DOHH2 (cell line): Measurements from ENCODE around the gene PYCARD.

ENCODE experiments used
- H3F3A ChIP-seq: fragments of 200-600 bp; sonication (generic), shearing (Covaris generic); 2 replicates; pipeline ENCODE4 v1.6.0; 2016; ENCODE audit warnings: antibody characterized with exemption, mild to moderate bottlenecking; ENCODE audit not compliant: control insufficient read depth, insufficient read depth
- H3K27ac ChIP-seq: fragments of 200-600 bp; sonication (generic); 2 replicates; pipeline ENCODE4 v1.5.1; 2014; ENCODE audit warnings: low read depth, mild to moderate bottlenecking, low read length, moderate library complexity
- H3K27me3 ChIP-seq: fragments of 200-600 bp; sonication (generic); 2 replicates; pipeline ENCODE4 v1.6.1; 2014; ENCODE audit warnings: mild to moderate bottlenecking, low read length, mixed read lengths; ENCODE audit not compliant: control insufficient read depth
- H3K36me3 ChIP-seq: fragments of 200-600 bp; sonication (generic); 2 replicates; pipeline ENCODE4 v1.6.1; 2014; ENCODE audit warnings: mild to moderate bottlenecking, low read length, moderate library complexity, mixed read lengths; ENCODE audit not compliant: control insufficient read depth
- H3K4me1 ChIP-seq: fragments of 200-600 bp; sonication (generic); 2 replicates; pipeline ENCODE4 v1.6.1; 2014; ENCODE audit warnings: mild to moderate bottlenecking, low read length, mixed read lengths; ENCODE audit not compliant: control insufficient read depth
- H3K4me2 ChIP-seq: fragments of 200-600 bp; sonication (generic); 2 replicates; pipeline ENCODE4 v1.6.0; 2014; ENCODE audit warnings: mild to moderate bottlenecking, low read length, moderate library complexity
- H3K4me3 ChIP-seq: fragments of 200-600 bp; sonication (generic); 2 replicates; pipeline ENCODE4 v1.5.1; 2014; ENCODE audit warnings: mild to moderate bottlenecking, low read length, mixed read lengths
- H3K79me2 ChIP-seq: fragments of 200-600 bp; sonication (generic); 2 replicates; pipeline ENCODE4 v1.6.1; 2014; ENCODE audit warnings: mild to moderate bottlenecking, low read length, mixed read lengths; ENCODE audit not compliant: control insufficient read depth
- H3K9me2 ChIP-seq: fragments of 200-600 bp; sonication (generic); replicated peaks from 2 replicates; pipeline ENCODE4 v1.6.1; 2014; ENCODE audit warnings: mild to moderate bottlenecking, low read length, mixed read lengths; ENCODE audit not compliant: control insufficient read depth
- H3K9me3 ChIP-seq: fragments of 200-600 bp; sonication (generic); 2 replicates; pipeline ENCODE4 v1.6.1; 2014; ENCODE audit warnings: antibody characterized with exemption, low read length, mixed read lengths; ENCODE audit not compliant: control insufficient read depth, insufficient read depth
- H4K20me1 ChIP-seq: fragments of 200-600 bp; sonication (generic); 2 replicates; pipeline ENCODE4 v1.6.0; 2014; ENCODE audit warnings: low read depth, mild to moderate bottlenecking, antibody characterized with exemption, low read length, moderate library complexity; ENCODE audit not compliant: control insufficient read depth, insufficient read depth
- CTCF ChIP-seq: fragments of 200-600 bp; sonication (generic); IDR thresholded peaks from one replicate; pipeline ENCODE4 v1.5.1; 2014; ENCODE audit warnings: antibody characterized with exemption, mild to moderate bottlenecking, low read depth, low read length; ENCODE audit not compliant: poor library complexity, severe bottlenecking
- EZH2phosphoT487 ChIP-seq: fragments of 200-600 bp; sonication (generic); IDR thresholded peaks from 2 replicates; pipeline ENCODE4 v1.6.1; 2017; ENCODE audit warnings: borderline replicate concordance, mild to moderate bottlenecking, antibody characterized with exemption, low read length, moderate library complexity, mixed read lengths

The PYCARD gene

GRCh38 chr16:31157136-31157535 lies 45.4 kb downstream of the PYCARD start:
- Histone ChIP-seq H3K9me3 (no peaks in the 10 kb centered on the region), H3K4me3 (no peak overlapping the region), H3K79me2 (no peaks in the 10 kb centered on the region), H3K27ac (no peak overlapping the region), H3K4me2 (no peak overlapping the region), H3F3A (no peaks in the 10 kb centered on the region), H3K36me3 (no peaks in the 10 kb centered on the region), H3K27me3 (peaks cover 10% of the 10 kb centered on the region), H4K20me1 (no peaks in the 10 kb centered on the region), H3K4me1 (no peaks in the 10 kb centered on the region), H3K9me2 (no peaks in the 10 kb centered on the region)
- no peak for TF ChIP-seq EZH2phosphoT487
- TF ChIP-seq CTCF: no peak
